Measurements from ENCODE around the gene ARL10.

Gene ARL10

GRCh38 chr5:176365351-176366231 is at the start of gene ARL10:
TSS of gene ARL10 (plus strand) at chr5:176365487. CDS start at chr5:176365564, 77 bp downstream.
- DNase-seq = peak in 1 of 2 experiments; percentile 44

- DNase-seq = no peak
Measured at GRCh38 chr5:176317534-176318374, 47.5 kb upstream of the ARL10 start.

- no peak for DNase-seq
Measured at GRCh38 chr5:176319827-176320554, 45.3 kb upstream of the ARL10 start.

- no peak for DNase-seq
Measured at GRCh38 chr5:176320577-176320976, 44.7 kb upstream of the ARL10 start.

GRCh38 chr5:176334031-176334770 is 31.1 kb upstream of the ARL10 start:
- DNase-seq = no peak

GRCh38 chr5:176337913-176338312 is 27.4 kb upstream of the ARL10 start:
- DNase-seq = no peak

GRCh38 chr5:176339304-176339703 is 26.0 kb upstream of the ARL10 start:
- DNase-seq = no peak

GRCh38 chr5:176341325-176342157 is 23.7 kb upstream of the ARL10 start:
- DNase-seq = no peak

GRCh38 chr5:176342158-176342483 is 23.2 kb upstream of the ARL10 start:
- no peak for DNase-seq

- DNase-seq = no peak
Measured at GRCh38 chr5:176342766-176343458, 22.4 kb upstream of the ARL10 start.

GRCh38 chr5:176350416-176350815 is 14.9 kb upstream of the ARL10 start:
- no peak for DNase-seq

GRCh38 chr5:176352116-176352878 is 13.0 kb upstream of the ARL10 start:
- DNase-seq = no peak

- DNase-seq = no peak
Measured at GRCh38 chr5:176353533-176353932, 11.8 kb upstream of the ARL10 start.

GRCh38 chr5:176355400-176356178 is 9.7 kb upstream of the ARL10 start:
- DNase-seq = no peak

- no peak for DNase-seq
Measured at GRCh38 chr5:176356179-176356566, 9.1 kb upstream of the ARL10 start.

GRCh38 chr5:176359658-176360057 is 5.6 kb upstream of the ARL10 start:
- DNase-seq = no peak

- peak in 1 of 2 experiments; percentile 50 for DNase-seq
Measured at GRCh38 chr5:176360894-176361436, 4.3 kb upstream of the ARL10 start.

- peak; percentile 62 to 92 for DNase-seq
Measured at GRCh38 chr5:176361437-176362232, 3.7 kb upstream of the ARL10 start, which contains the start of gene KIAA1191. TSS of gene KIAA1191 (minus strand) at chr5:176361764. CDS start at chr5:176359508, 2,256 bp downstream.

Measured in NCI-H446 (cell line).